Activated CD4-positive, alpha-beta T cell treated with anti-CD3 and anti-CD28 coated beads for 48 hours (primary cell): ENCODE measurements around the gene TMEM271.
"Not testable (repeated sequence)": the region's sequence is repeated elsewhere in the genome, so short reads cannot be mapped to it uniquely, and the experiment has no call there.

Experiments
- DNase-seq: peaks from one replicate; pipeline ENCODE4 v3.0.0-alpha.2; 2020

The TMEM271 gene

GRCh38 chr4:578451-579443 is 2.7 kb upstream of the TMEM271 start:
- DNase-seq, result no peak

GRCh38 chr4:577499-578450 is 1.7 kb upstream of the TMEM271 start:
- DNase-seq, result peak; percentile 58

- no peak for DNase-seq
Observed at GRCh38 chr4:576991-577498, 950 bp upstream of the TMEM271 start.

- peak; percentile 42 for DNase-seq
Observed at GRCh38 chr4:575281-576141, 584 bp downstream of the TMEM271 start.

GRCh38 chr4:574346-575161 is 1.5 kb downstream of the TMEM271 start:
- no peak for DNase-seq

- no peak for DNase-seq
Observed at GRCh38 chr4:573122-573892, 2.8 kb downstream of the TMEM271 start.

GRCh38 chr4:572594-572993 is 3.5 kb downstream of the TMEM271 start:
- no peak for DNase-seq

GRCh38 chr4:571838-572572 is 4.1 kb downstream of the TMEM271 start:
- no peak for DNase-seq

- DNase-seq, result no peak
Observed at GRCh38 chr4:570754-571153, 5.3 kb downstream of the TMEM271 start.

- no peak for DNase-seq
Observed at GRCh38 chr4:569958-570667, 6.0 kb downstream of the TMEM271 start.

GRCh38 chr4:568962-569361 is 7.1 kb downstream of the TMEM271 start:
- DNase-seq, result no peak

GRCh38 chr4:568351-568652 is 7.8 kb downstream of the TMEM271 start:
- DNase-seq, result no peak

- no peak for DNase-seq
Observed at GRCh38 chr4:567457-568350, 8.4 kb downstream of the TMEM271 start.

- DNase-seq, result no peak
Observed at GRCh38 chr4:566508-567295, 9.4 kb downstream of the TMEM271 start.

- no peak for DNase-seq
Observed at GRCh38 chr4:566035-566434, 10.1 kb downstream of the TMEM271 start.

GRCh38 chr4:565614-566013 is 10.5 kb downstream of the TMEM271 start:
- DNase-seq, result not testable (repeated sequence)

- not testable (repeated sequence) for DNase-seq
Observed at GRCh38 chr4:562458-562857, 13.6 kb downstream of the TMEM271 start.
